ENCODE data around the gene KIF1A. TPM values are rescaled to one million over a fixed set of nuclear protein-coding genes. Genes with fewer than 3 reads are reported as not detected.

KIF1A gene
- total and polyA plus RNA-seq, 2 of the 8 experiments (the other 6 are each of a cell fraction or from before 2014, with no cell fraction given): 61.3 to 281 TPM

GRCh38 chr2:240730501-240731177 is 89.4 kb downstream of the KIF1A start:
- DNase-seq (ENCODE audit: low read depth in 1 of 2, low spot score in 2 of 2) (no peak), FAIRE-seq (no peak)
- Histone ChIP-seq H3K79me1 (ENCODE audit: low read depth, low read length) (peaks cover 3% of the 10 kb centered on the region; the same call in 1 of the 2 replicates), H2BK120ac (replicated peaks; ENCODE audit: low read depth, low read length) (no peak overlapping the region), H2BK5ac (ENCODE audit: low read depth, low read length) (no peak overlapping the region), H3K27ac (ENCODE audit: low read depth, low read length) (no peak overlapping the region), H3K14ac (ENCODE audit: insufficient read length) (no peak overlapping the region), H4K91ac (replicated peaks; ENCODE audit: insufficient read length, low read length) (no peak overlapping the region), H2AK5ac (ENCODE audit: low read depth, low read length) (no peak overlapping the region), H4K20me1 (replicated peaks in 1 of 2; ENCODE audit: control insufficient read depth in 1 of 2, insufficient read depth in 2 of 2, low read length in 2 of 2) (peaks cover 2 to 10% of the 10 kb centered on the region in 2 experiments), H3K79me2 (ENCODE audit: control insufficient read depth in 1 of 2, insufficient read depth in 2 of 2, low read length in 2 of 2) (no peaks in the 10 kb centered on the region), H4K5ac (ENCODE audit: insufficient read length, low read depth, low read length) (no peak overlapping the region), H3K9ac (replicated peaks in 1 of 4; ENCODE audit: extremely low read depth in 1 of 4, low read depth in 3 of 4, low read length in 3 of 4) (no peak overlapping the region), H3K56ac (replicated peaks; ENCODE audit: insufficient read length, low read depth, low read length) (no peak overlapping the region), H3K4me3 (ENCODE audit: extremely low read depth in 1 of 4, insufficient read depth in 2 of 4, low read depth in 3 of 4, low read length in 4 of 4) (no peak overlapping the region), H3K36me3 (ENCODE audit: control insufficient read depth in 2 of 4, insufficient read depth in 4 of 4, low read length in 3 of 4) (peaks cover 6 to 48% (median 34%) of the 10 kb centered on the region in 4 experiments), H3K23ac (ENCODE audit: insufficient read length) (no peak overlapping the region), H2AFZ (ENCODE audit: low read length) (no peak overlapping the region), H2BK15ac (ENCODE audit: low read length) (no peak overlapping the region), H3K4ac (replicated peaks; ENCODE audit: insufficient read length, low read depth, low read length) (no peak overlapping the region), H4K8ac (ENCODE audit: extremely low read depth, insufficient read depth, low read length) (peak overlapping the region; percentile 29; the same call in 1 of the 2 replicates), H2BK12ac (ENCODE audit: low read depth, low read length) (no peak overlapping the region), H2BK20ac (ENCODE audit: low read length) (no peak overlapping the region), H3K18ac (ENCODE audit: extremely low read depth, low read length) (no peak overlapping the region), H3K4me2 (ENCODE audit: insufficient read depth in 1 of 2, low read depth in 2 of 2, low read length in 2 of 2) (no peak overlapping the region), H3K4me1 (replicated peaks in 1 of 4; ENCODE audit: control insufficient read depth in 3 of 4, insufficient read depth in 4 of 4, low read length in 3 of 4) (no peaks in the 10 kb centered on the region; a peak in 1 of 7 replicates), H3K23me2 (ENCODE audit: low read depth, low read length) (peaks cover 4% of the 10 kb centered on the region; the same call in 1 of the 2 replicates), H3K9me3 (ENCODE audit: insufficient read depth in 2 of 2, low read depth in 1 of 2, low read length in 1 of 2) (no peaks in the 10 kb centered on the region), H3K27me3 (replicated peaks in 1 of 4; ENCODE audit: control insufficient read depth in 3 of 4, extremely low read depth in 1 of 4, insufficient read depth in 3 of 4, low read length in 3 of 4) (no peaks in the 10 kb centered on the region)
- ChIA-PET POLR2A (ENCODE audit: partially characterized antibody) (interaction anchor here (0.7 to 2.3 kb wide), 11 partner anchors 11 to 144 kb away, joined by 3 to 13 read pairs (median 4); partner anchors contain the start of genes CAPN10 and KIF1A), CTCF (ENCODE audit: partially characterized antibody) (interaction anchor here (0.6 to 0.7 kb wide), 2 partner anchors 18 to 984 kb away, joined by 3 to 4 read pairs; no protein-coding TSS in a partner anchor)
- TF ChIP-seq HDAC2 (IDR thresholded peaks at IDR 0.05; ENCODE audit: borderline replicate concordance in 1 of 2, low read depth in 2 of 2, low read length in 2 of 2) (no peak), SIRT6 (IDR thresholded peaks at IDR 0.05; ENCODE audit: low read length) (no peak), GABPA (IDR thresholded peaks at IDR 0.05; ENCODE audit: borderline replicate concordance, insufficient read depth, low read length) (no peak), ZNF274 (IDR thresholded peaks at IDR 0.05; ENCODE audit: borderline replicate concordance, extremely low read depth, low read length) (no peak)
- 90% methylated on average over 8 of the region's 10 CpGs; no CpG with 5 or more reads in 1 of the 2 experiments for WGBS, 2 experiments (ENCODE audit: extremely low coverage in 1 of 2, insufficient coverage in 1 of 2, insufficient read length in 1 of 2, insufficient replicate concordance in 2 of 2, low coverage in 1 of 2, low lambda C conversion rate in 2 of 2, missing lambda C conversion rate in 1 of 2)
